Keratinocyte (primary cell): ENCODE data around the gene CLINT1.

Experiments
- EZH2 ChIP-seq: IDR thresholded peaks from one replicate; pipeline ENCODE4 v1.6.1; 2012; ENCODE audit warnings: inconsistent platforms, mild to moderate bottlenecking, low read length, moderate library complexity
- TF ChIP-seq, protein P1 (sequence below), 3 experiments: IDR thresholded peaks in 1 of 3; conservative IDR thresholded peaks in 1 of 3; optimal IDR thresholded peaks in 1 of 3; 2 replicates in 2 of 3; 3 replicates in 1 of 3; pipeline versions ENCODE3 to v1.5.1; 2011; ENCODE audit warnings: low read length in 3 of 3, mild to moderate bottlenecking in 3 of 3, moderate library complexity in 2 of 3, control low read depth in 1 of 3, inconsistent platforms in 1 of 3; ENCODE audit not compliant: insufficient read depth in 2 of 3; ENCODE audit errors: extremely low read depth in 1 of 3

DNA sequence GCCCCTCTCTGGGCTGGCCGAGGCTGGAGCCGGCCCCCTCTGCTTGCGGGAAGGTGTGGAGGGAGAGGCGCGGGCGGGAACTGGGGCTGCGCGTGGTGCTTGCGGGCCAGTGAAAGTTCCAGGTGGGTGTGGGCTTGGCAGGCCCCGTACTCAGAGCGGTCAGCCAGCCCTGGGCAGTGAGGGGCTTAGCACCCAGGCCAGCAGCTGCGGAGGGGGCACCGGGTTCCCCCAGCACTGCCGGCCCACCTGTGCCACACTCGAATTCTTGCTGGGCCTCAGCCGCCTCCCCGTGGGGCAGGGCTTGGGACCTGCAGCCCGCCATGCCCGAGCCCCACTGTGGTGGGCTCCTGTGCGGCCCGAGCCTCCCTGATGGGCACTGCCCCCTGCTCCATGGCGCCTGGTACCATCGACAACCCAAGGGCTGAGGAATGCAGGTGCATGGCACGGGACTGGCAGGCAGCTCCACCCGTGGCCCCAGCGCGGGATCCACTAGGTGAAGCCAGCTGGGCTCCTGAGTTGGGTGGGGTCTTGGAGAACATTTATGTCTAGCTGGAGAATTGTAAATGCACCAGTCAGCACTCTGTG lies 27.9 kb upstream of the CLINT1 start:
- TF ChIP-seq, protein P1, sequence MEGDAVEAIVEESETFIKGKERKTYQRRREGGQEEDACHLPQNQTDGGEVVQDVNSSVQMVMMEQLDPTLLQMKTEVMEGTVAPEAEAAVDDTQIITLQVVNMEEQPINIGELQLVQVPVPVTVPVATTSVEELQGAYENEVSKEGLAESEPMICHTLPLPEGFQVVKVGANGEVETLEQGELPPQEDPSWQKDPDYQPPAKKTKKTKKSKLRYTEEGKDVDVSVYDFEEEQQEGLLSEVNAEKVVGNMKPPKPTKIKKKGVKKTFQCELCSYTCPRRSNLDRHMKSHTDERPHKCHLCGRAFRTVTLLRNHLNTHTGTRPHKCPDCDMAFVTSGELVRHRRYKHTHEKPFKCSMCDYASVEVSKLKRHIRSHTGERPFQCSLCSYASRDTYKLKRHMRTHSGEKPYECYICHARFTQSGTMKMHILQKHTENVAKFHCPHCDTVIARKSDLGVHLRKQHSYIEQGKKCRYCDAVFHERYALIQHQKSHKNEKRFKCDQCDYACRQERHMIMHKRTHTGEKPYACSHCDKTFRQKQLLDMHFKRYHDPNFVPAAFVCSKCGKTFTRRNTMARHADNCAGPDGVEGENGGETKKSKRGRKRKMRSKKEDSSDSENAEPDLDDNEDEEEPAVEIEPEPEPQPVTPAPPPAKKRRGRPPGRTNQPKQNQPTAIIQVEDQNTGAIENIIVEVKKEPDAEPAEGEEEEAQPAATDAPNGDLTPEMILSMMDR (optimal IDR thresholded peaks at IDR 0.05 in 1 of 3, IDR thresholded peaks at IDR 0.05 in 1 of 3, conservative IDR thresholded peaks at IDR 0.05 in 1 of 3; ENCODE audit: extremely low read depth in 1 of 3, insufficient read depth in 2 of 3, low read length in 3 of 3) = no peak
- no peak for TF ChIP-seq EZH2
